ENCODE measurements around the gene GET4. TPM values are rescaled to one million over a fixed set of nuclear protein-coding genes. Genes with fewer than 3 reads are reported as not detected.

GET4 gene
- polyA plus RNA-seq, 1 experiment, result 21.7 TPM

GRCh38 chr7:863106-863505 is 13.2 kb upstream of the GET4 start:
- Histone ChIP-seq H3K36me3 (ENCODE audit: control insufficient read depth, insufficient read depth, low read length) (peaks cover 31% of the 10 kb centered on the region), H3K4me3 (ENCODE audit: low read depth, low read length) (no peak overlapping the region), H3K27me3 (ENCODE audit: control insufficient read depth, insufficient read depth, low read length) (no peaks in the 10 kb centered on the region)
- DNase-seq (ENCODE audit: low read depth), result no peak
- ChIA-PET CTCF (interaction anchor here (1.2 to 1.8 kb wide), 3 partner anchors 10 to 88 kb away, joined by 3 to 5 read pairs (median 4); no protein-coding TSS in a partner anchor), POLR2A (no interaction called here)
- no peak for TF ChIP-seq CTCF (IDR thresholded peaks at IDR 0.05; ENCODE audit: insufficient read depth, low read depth, low read length)

DNA sequence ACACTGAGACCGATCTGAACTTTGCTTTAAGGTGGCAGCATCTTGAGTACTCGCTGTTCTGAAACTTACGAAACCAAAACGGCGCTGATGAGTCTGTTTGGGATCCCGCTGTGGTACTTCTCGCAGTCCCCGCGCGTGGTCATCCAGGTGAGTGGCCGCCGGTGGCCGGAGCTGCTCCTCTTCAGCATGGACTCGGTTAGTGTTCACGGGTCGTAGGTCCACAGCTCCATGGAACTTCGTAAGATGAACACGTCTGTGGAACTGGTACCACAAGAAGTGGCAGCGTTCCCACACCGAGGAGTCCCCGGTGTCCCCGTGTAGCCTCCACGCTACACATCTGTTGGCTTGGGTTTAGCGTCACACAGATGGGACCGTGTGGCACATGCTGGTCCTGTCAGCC is 10.4 kb upstream of the GET4 start:
- CTCF ChIA-PET, result interaction anchor here (1.0 kb wide), 1 partner anchor 12 kb away, joined by 3 read pairs; no protein-coding TSS in a partner anchor
- no peak for DNase-seq (ENCODE audit: low read depth)

DNA sequence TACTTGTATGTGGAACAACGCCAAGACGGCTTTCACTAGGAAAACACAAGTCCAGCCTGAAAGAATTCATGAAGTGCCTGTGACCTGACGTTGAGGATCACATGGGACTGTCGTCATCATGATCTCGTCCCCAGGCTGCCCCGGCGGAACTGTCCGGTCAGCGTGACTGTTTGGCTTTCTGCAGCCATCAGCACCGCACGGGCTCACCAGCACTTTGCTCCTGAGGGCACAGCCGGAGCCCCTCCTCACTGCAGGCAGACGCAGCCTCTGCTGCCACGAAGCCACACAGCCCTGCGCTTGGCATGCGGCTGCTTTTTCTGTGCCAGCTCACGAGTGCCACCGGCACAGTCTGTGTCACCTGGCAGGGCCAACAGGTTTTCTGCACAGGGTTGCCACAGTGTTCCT is 9.4 kb upstream of the GET4 start:
- ChIA-PET POLR2A (no interaction called here), CTCF (interaction anchor here (1.0 kb wide), 1 partner anchor 81 kb away, joined by 4 read pairs; no protein-coding TSS in a partner anchor)
- TF ChIP-seq CTCF (IDR thresholded peaks at IDR 0.05; ENCODE audit: insufficient read depth, low read depth, low read length), result no peak
- Histone ChIP-seq H3K4me3 (ENCODE audit: low read depth, low read length) (no peak overlapping the region), H3K36me3 (ENCODE audit: control insufficient read depth, insufficient read depth, low read length) (peaks cover 14% of the 10 kb centered on the region), H3K27me3 (ENCODE audit: control insufficient read depth, insufficient read depth, low read length) (no peaks in the 10 kb centered on the region)
- DNase-seq (ENCODE audit: low read depth), result peak; percentile 80

More for the DNA sequence above, 10.4 kb upstream of the GET4 start:
- Histone ChIP-seq H3K4me3 (ENCODE audit: low read depth, low read length) (no peak overlapping the region), H3K36me3 (ENCODE audit: control insufficient read depth, insufficient read depth, low read length) (peaks cover 19% of the 10 kb centered on the region), H3K27me3 (ENCODE audit: control insufficient read depth, insufficient read depth, low read length) (no peaks in the 10 kb centered on the region)
- POLR2A ChIA-PET, result no interaction called here
- TF ChIP-seq CTCF (IDR thresholded peaks at IDR 0.05; ENCODE audit: insufficient read depth, low read depth, low read length), result no peak

DNA sequence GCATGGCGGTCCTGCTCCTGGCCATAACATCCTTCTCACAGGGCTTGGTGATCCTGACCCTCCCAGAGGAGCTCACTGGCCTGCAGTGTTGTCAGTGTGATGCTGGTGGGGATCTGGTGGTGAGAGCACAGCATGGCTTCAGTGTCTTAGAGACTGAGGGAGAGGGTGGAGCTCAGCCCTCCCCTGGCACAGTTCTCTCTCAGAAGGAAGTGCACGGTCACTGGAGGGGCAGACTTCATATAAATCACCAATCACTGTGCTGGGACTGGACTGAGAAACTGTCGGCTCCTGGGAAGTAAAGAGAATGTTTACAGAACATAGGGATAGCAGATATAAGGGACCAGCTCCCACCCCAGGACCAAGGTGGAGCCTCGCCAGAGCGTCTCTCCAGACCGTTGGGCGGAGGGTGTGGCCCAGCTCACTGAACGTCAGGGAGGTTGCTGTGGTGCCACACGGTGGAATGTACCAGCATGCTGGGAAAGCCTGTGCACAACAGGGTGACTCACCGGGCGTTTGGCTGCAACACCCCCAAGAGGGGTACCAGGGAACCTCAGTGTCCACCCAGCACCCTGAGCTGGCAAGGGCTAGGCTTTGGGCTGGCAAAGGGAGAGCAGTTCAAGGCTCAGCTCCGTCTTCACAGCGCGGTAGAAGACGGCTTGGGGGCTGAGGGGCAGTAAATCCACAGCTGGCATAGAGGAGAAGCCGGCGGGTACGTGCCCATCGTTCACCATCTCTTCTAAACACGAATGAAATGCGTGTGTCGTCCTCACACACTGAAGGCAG is 8.8 kb upstream of the GET4 start:
- DNase-seq (ENCODE audit: low read depth), result peak; percentile 30
- Histone ChIP-seq H3K4me3 (ENCODE audit: low read depth, low read length) (no peak overlapping the region), H3K36me3 (ENCODE audit: control insufficient read depth, insufficient read depth, low read length) (peaks cover 14% of the 10 kb centered on the region), H3K27me3 (ENCODE audit: control insufficient read depth, insufficient read depth, low read length) (no peaks in the 10 kb centered on the region)
- POLR2A ChIA-PET, result no interaction called here
- peak; percentile 24; the same call in 1 of the 2 replicates for TF ChIP-seq CTCF (IDR thresholded peaks at IDR 0.05; ENCODE audit: insufficient read depth, low read depth, low read length)
- CTCF ChIA-PET, result interaction anchor here (0.6 to 1.0 kb wide), 3 partner anchors 80 to 541 kb away, joined by 3 to 4 read pairs (median 3); no protein-coding TSS in a partner anchor

- H3K27me3 ChIP-seq (ENCODE audit: control insufficient read depth, insufficient read depth, low read length), result no peaks in the 10 kb centered on the region
- CTCF ChIA-PET, result interaction anchor here (0.6 to 1.0 kb wide), 3 partner anchors 80 to 542 kb away, joined by 3 to 4 read pairs (median 3); no protein-coding TSS in a partner anchor
- H3K4me3 ChIP-seq (ENCODE audit: low read depth, low read length), result no peak overlapping the region
- POLR2A ChIA-PET, result no interaction called here
- H3K36me3 ChIP-seq (ENCODE audit: control insufficient read depth, insufficient read depth, low read length), result peaks cover 13% of the 10 kb centered on the region
- TF ChIP-seq CTCF (IDR thresholded peaks at IDR 0.05; ENCODE audit: insufficient read depth, low read depth, low read length), result no peak
- no peak for DNase-seq (ENCODE audit: low read depth)
Observed at GRCh38 chr7:868189-868486, 8.2 kb upstream of the GET4 start.

Measured in BJ (cell line).